Neural cell (in vitro differentiated cells): ENCODE results near the gene HEPACAM2. TPM values are rescaled to one million over a fixed set of nuclear protein-coding genes. Genes with fewer than 3 reads are reported as not detected.

Experiments used
- H2AFZ ChIP-seq: fragments of 200-600, 300-800 bp; sonication (generic), shearing (Covaris generic); 2 replicates; pipeline ENCODE4 v1.6.0; 2014; ENCODE audit warnings: low read depth, mild to moderate bottlenecking, antibody characterized with exemption, low read length, moderate library complexity
- H3F3A ChIP-seq: fragments of 200-600 bp; shearing (Covaris generic); 2 replicates; pipeline ENCODE4 v1.6.1; 2016; ENCODE audit warnings: mild to moderate bottlenecking, moderate library complexity, mixed read lengths, antibody characterized with exemption, low read length; ENCODE audit not compliant: insufficient read depth, poor library complexity, severe bottlenecking
- H3K27ac ChIP-seq: fragments of 200-600, 300-800 bp; sonication (generic), shearing (Covaris generic); 2 replicates; pipeline ENCODE4 v1.5.1; 2014; ENCODE audit warnings: mild to moderate bottlenecking, low read length, moderate library complexity
- H3K27me3 ChIP-seq: fragments of 300-800, 200-600 bp; sonication (generic), shearing (Covaris generic); 2 replicates; pipeline ENCODE4 v1.6.0; 2014; ENCODE audit warnings: mild to moderate bottlenecking, low read depth, low read length, moderate library complexity; ENCODE audit not compliant: insufficient read depth
- H3K36me3 ChIP-seq: fragments of 300-800, 200-600 bp; sonication (generic), shearing (Covaris generic); 2 replicates; pipeline ENCODE4 v1.5.1; 2014; ENCODE audit warnings: mild to moderate bottlenecking, antibody characterized with exemption, low read length, moderate library complexity; ENCODE audit not compliant: insufficient read depth
- H3K4me2 ChIP-seq: fragments of 300-800, 200-600 bp; sonication (generic), shearing (Covaris generic); 2 replicates; pipeline ENCODE4 v1.6.0; 2014; ENCODE audit warnings: mild to moderate bottlenecking, low read length
- H3K4me3 ChIP-seq: fragments of 300-800, 200-600 bp; sonication (generic), shearing (Covaris generic); 2 replicates; pipeline ENCODE4 v1.5.1; 2014; ENCODE audit warnings: mild to moderate bottlenecking, low read length, moderate library complexity
- H3K79me2 ChIP-seq: fragments of 200-600 bp; shearing (Covaris generic); replicated peaks from 2 replicates; pipeline ENCODE4 v1.6.0; 2014; ENCODE audit warnings: mild to moderate bottlenecking, low read length, moderate library complexity; ENCODE audit not compliant: insufficient read depth
- H3K9ac ChIP-seq: fragments of 300-800, 200-600 bp; sonication (generic), shearing (Covaris generic); 2 replicates; pipeline ENCODE4 v1.6.1; 2016; ENCODE audit warnings: mild to moderate bottlenecking, low read length, mixed read lengths
- H3K9me2 ChIP-seq: fragments of 200-600 bp; shearing (Covaris generic); 2 replicates; pipeline ENCODE4 v1.6.1; 2016; ENCODE audit warnings: mild to moderate bottlenecking, low read length, mixed read lengths; ENCODE audit not compliant: insufficient read depth
- H3K9me3 ChIP-seq: fragments of 200-600, 300-800 bp; sonication (generic), shearing (Covaris generic); 2 replicates; pipeline ENCODE4 v1.6.1; 2016; ENCODE audit warnings: mild to moderate bottlenecking, mixed run types, low read length, moderate library complexity, mixed read lengths
- H4K20me1 ChIP-seq: fragments of 200-600 bp; shearing (Covaris generic); 2 replicates; pipeline ENCODE4 v1.6.1; 2016; ENCODE audit warnings: mild to moderate bottlenecking, mixed run types; ENCODE audit not compliant: insufficient read depth
- CTCF ChIP-seq: fragments of 450-650 bp; IDR thresholded peaks from 2 replicates; pipeline ENCODE4 v1.5.1; 2014; ENCODE audit warnings: antibody characterized with exemption, mild to moderate bottlenecking, moderate library complexity; ENCODE audit not compliant: poor library complexity, severe bottlenecking
- EP300 ChIP-seq: fragments of 450-650 bp; conservative IDR thresholded peaks from 2 replicates; pipeline ENCODE4 v1.6.1; 2014; ENCODE audit warnings: antibody characterized with exemption, mild to moderate bottlenecking, moderate library complexity; ENCODE audit not compliant: poor library complexity, severe bottlenecking
- EZH2 ChIP-seq: fragments of 200-600, 300-800 bp; shearing (Covaris generic), sonication (generic); IDR thresholded peaks from 2 replicates; pipeline ENCODE4 v1.6.1; 2014; ENCODE audit warnings: antibody characterized with exemption, low read length, borderline replicate concordance, mild to moderate bottlenecking; ENCODE audit not compliant: insufficient read depth, poor library complexity, severe bottlenecking
- MXI1 ChIP-seq: fragments of 450-650 bp; conservative IDR thresholded peaks from 2 replicates; pipeline ENCODE4 v1.6.1; 2014; ENCODE audit warnings: antibody characterized with exemption, mild to moderate bottlenecking; ENCODE audit not compliant: poor library complexity, severe bottlenecking
- POLR2AphosphoS5 ChIP-seq: IDR thresholded peaks from 2 replicates; pipeline ENCODE4 v1.6.1; 2012
- RAD21 ChIP-seq: fragments of 450-650 bp; conservative IDR thresholded peaks from 2 replicates; pipeline ENCODE4 v1.6.1; 2014; ENCODE audit warnings: antibody characterized with exemption, mild to moderate bottlenecking, moderate library complexity
- SMC3 ChIP-seq: fragments of 450-650 bp; conservative IDR thresholded peaks from 2 replicates; pipeline ENCODE4 v1.6.1; 2014; ENCODE audit warnings: antibody characterized with exemption, mild to moderate bottlenecking, moderate library complexity; ENCODE audit not compliant: poor library complexity
- TAF1 ChIP-seq: IDR thresholded peaks from 2 replicates; pipeline ENCODE4 v1.6.1; 2012; ENCODE audit warnings: low read depth
- polyA plus RNA-seq: library from polyadenylated mRNA; depleted of rRNA; stranded (reverse); fragments of >200 nt; gene quantifications from 2 replicates; pipeline ENCODE4 v1.2.3, GENCODE V29; 2014
- TF ChIP-seq, protein P1 (sequence below): IDR thresholded peaks from 2 replicates; pipeline ENCODE4 v1.6.1; 2012; ENCODE audit warnings: borderline replicate concordance

HEPACAM2 gene
- polyA plus RNA-seq, 1 donor from 2014 or later, result 0.35 TPM

DNA sequence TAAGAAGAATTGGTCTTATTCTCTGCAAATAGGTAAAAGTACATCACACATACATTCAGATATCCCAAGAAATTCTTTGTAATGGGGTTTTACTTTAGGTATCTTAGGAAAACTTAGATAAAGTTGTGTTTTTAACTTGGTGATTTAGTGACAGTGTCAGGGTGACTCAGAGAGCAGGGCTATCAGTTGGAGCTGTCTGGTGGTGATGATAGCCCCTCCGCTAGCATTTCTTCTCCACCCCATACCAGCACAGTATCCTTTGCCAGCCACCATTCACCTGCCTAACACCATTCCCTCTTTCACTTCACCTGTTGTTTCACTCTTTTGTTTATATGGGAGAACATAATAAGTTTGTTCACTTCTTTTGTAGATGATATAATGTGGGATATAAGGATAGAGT, 36.3 kb upstream of the HEPACAM2 start:
- H3K79me2 ChIP-seq, result no peaks in the 10 kb centered on the region
- H3K27ac ChIP-seq, result no peak overlapping the region
- H3K9ac ChIP-seq, result no peak overlapping the region
- H3K9me2 ChIP-seq, result no peaks in the 10 kb centered on the region
- no peaks in the 10 kb centered on the region for H4K20me1 ChIP-seq
- H2AFZ ChIP-seq, result no peak overlapping the region
- no peak overlapping the region for H3K4me3 ChIP-seq
- no peaks in the 10 kb centered on the region for H3K36me3 ChIP-seq
- TF ChIP-seq CTCF (no peak), POLR2AphosphoS5 (no peak), SMC3 (no peak), EP300 (no peak), EZH2 (no peak), TAF1 (no peak)
- TF ChIP-seq, protein P1, sequence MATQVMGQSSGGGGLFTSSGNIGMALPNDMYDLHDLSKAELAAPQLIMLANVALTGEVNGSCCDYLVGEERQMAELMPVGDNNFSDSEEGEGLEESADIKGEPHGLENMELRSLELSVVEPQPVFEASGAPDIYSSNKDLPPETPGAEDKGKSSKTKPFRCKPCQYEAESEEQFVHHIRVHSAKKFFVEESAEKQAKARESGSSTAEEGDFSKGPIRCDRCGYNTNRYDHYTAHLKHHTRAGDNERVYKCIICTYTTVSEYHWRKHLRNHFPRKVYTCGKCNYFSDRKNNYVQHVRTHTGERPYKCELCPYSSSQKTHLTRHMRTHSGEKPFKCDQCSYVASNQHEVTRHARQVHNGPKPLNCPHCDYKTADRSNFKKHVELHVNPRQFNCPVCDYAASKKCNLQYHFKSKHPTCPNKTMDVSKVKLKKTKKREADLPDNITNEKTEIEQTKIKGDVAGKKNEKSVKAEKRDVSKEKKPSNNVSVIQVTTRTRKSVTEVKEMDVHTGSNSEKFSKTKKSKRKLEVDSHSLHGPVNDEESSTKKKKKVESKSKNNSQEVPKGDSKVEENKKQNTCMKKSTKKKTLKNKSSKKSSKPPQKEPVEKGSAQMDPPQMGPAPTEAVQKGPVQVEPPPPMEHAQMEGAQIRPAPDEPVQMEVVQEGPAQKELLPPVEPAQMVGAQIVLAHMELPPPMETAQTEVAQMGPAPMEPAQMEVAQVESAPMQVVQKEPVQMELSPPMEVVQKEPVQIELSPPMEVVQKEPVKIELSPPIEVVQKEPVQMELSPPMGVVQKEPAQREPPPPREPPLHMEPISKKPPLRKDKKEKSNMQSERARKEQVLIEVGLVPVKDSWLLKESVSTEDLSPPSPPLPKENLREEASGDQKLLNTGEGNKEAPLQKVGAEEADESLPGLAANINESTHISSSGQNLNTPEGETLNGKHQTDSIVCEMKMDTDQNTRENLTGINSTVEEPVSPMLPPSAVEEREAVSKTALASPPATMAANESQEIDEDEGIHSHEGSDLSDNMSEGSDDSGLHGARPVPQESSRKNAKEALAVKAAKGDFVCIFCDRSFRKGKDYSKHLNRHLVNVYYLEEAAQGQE, result no peak
- no peaks in the 10 kb centered on the region for H3K9me3 ChIP-seq
- H3K4me2 ChIP-seq, result no peak overlapping the region
- no peaks in the 10 kb centered on the region for H3K27me3 ChIP-seq
- no peaks in the 10 kb centered on the region for H3F3A ChIP-seq

DNA sequence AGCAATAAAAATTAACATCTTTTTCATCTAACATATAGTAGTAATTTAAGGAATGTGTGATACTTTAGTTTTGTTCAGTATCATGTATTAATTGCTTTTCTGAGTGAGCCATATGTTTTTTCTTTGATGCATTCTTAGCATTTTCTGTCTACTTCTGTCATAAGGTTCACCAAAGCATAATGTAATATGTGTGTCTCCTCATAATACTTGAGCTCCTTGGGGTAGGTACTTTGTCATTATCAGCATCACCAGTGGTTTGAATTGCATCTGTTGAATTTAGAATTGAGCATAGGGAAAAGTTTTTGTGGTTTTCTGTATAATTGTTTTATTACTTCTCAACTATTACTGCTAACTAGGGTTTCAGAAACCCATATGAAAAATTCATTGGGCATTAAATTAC, 32.4 kb upstream of the HEPACAM2 start:
- Histone ChIP-seq H3K9ac (no peak overlapping the region), H3K27ac (no peak overlapping the region), H3K27me3 (no peaks in the 10 kb centered on the region), H3K79me2 (no peaks in the 10 kb centered on the region), H2AFZ (no peak overlapping the region), H4K20me1 (no peaks in the 10 kb centered on the region), H3K36me3 (no peaks in the 10 kb centered on the region), H3K4me3 (no peak overlapping the region), H3K9me3 (no peaks in the 10 kb centered on the region), H3K9me2 (no peaks in the 10 kb centered on the region), H3F3A (no peaks in the 10 kb centered on the region), H3K4me2 (no peak overlapping the region)
- TF ChIP-seq EP300 (no peak), POLR2AphosphoS5 (no peak), TAF1 (no peak), EZH2 (no peak), SMC3 (no peak), MXI1 (no peak), RAD21 (no peak), CTCF (no peak)
- TF ChIP-seq, protein P1, result no peak
